ENCODE measurements around the gene ELP5. TPM values are rescaled to one million over a fixed set of nuclear protein-coding genes. Genes with fewer than 3 reads are reported as not detected.
"Not testable (repeated sequence)": the region's sequence is repeated elsewhere in the genome, so short reads cannot be mapped to it uniquely, and the experiment has no call there.

ELP5 gene
- total RNA-seq, 1 donor from 2014 or later: 27.5 TPM

DNA sequence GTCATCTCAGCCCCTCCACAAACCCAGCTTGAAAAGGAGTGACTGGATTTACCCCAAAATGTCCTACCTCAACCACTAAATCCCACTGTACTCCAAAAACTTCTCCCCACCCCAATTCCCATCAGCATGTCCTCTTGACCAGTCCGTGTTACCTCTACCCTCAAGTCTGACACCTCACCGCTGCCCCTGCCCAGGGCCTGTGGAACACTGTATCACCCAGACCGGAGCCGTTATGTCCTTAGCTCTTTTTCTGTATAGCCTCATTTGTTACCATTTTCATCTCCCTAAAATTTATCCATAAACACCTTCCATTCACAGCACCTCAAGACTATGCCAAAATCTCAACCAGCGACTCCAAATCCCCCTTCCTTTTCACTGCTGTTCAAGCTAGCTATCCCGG, 15.2 kb upstream of the ELP5 start:
- no peak for DNase-seq

DNA sequence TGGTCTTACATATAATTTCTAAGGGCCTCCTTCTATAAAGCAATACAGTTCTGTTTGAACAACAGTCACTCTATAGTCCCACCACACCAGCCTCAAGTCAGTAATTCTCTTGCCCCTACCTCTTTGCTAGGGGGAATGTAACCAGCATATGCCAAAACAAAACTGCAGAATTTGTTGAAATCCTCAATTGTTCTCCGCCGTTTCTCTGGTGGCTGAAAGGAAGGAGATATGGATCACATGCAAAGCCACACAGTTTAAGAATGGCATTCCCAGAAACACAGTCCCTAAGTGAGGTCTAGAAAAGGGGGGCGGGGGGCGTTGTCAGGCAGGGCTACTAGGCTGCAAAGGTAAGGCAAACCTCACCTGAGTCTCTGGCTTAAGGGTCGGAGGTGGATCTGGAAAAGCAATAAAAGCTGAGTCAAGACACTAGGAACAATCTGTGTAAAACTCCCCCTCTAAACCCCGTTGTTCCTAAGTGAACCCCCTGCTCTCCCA, 14.7 kb upstream of the ELP5 start:
- DNase-seq: no peak

DNA sequence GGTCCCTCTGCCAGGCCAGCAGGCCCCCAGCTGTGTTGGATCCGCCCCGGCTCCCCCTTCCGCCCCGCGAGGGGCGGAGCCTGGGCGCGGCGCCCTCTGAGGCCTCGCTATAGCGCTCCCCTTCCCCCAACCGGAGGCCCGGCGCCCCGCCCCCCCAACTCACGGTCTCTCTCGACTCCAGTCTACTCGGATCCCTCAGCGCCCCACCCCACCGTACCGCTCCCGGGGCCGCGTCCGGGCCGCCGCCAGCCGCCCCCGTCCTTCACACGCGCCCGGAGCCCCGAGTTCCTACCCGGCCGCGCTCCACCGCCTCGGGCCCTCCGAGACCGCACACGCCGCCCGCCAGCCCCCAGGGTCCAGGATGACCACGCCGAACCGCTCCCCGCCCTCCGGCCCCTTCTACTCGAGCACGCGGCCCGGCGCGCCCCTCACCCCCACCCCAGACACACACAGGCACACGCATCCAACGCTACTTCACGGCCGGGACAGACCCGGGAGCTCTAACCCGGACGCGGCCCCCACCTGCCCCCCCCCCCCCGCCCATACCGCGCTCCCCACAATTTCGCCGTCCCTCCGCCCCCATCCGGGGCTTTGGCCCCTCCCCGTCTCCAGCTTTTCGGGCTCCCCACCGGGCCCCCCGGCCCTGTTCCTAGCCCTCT, 14.1 kb upstream of the ELP5 start:
- peak; percentile 31 for DNase-seq

DNA sequence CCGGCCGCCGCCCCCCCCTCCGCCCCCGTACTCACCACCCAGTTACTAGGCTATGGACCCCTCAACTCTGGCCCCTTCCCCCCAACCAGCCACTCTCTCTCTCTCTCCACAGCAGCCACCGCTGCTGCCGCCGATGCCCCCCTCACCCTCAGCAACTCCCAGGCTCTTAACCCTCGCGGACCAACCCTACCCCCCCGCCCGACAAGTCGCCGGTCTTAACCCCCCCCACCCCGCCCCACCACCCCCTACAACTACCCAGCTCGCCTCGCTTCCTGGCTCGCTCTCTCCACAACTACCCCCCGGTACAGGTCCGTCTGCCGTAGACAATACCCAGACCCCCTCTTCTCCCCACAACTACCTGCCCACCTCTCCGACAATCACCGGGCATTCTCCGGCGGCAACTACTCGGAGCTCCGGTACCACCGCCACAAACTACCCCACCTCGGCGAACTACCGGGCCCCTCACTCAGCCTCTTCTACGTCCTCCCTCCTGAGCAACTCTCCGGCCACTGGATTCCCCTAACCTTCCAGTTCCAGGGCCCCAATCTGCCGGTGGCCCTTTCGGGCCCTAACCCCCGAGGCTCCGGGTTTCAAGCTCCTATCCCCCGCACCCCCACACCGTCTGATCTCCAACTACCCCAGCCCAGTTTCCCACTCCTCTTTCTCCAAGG, 13.5 kb upstream of the ELP5 start:
- DNase-seq: no peak

DNA sequence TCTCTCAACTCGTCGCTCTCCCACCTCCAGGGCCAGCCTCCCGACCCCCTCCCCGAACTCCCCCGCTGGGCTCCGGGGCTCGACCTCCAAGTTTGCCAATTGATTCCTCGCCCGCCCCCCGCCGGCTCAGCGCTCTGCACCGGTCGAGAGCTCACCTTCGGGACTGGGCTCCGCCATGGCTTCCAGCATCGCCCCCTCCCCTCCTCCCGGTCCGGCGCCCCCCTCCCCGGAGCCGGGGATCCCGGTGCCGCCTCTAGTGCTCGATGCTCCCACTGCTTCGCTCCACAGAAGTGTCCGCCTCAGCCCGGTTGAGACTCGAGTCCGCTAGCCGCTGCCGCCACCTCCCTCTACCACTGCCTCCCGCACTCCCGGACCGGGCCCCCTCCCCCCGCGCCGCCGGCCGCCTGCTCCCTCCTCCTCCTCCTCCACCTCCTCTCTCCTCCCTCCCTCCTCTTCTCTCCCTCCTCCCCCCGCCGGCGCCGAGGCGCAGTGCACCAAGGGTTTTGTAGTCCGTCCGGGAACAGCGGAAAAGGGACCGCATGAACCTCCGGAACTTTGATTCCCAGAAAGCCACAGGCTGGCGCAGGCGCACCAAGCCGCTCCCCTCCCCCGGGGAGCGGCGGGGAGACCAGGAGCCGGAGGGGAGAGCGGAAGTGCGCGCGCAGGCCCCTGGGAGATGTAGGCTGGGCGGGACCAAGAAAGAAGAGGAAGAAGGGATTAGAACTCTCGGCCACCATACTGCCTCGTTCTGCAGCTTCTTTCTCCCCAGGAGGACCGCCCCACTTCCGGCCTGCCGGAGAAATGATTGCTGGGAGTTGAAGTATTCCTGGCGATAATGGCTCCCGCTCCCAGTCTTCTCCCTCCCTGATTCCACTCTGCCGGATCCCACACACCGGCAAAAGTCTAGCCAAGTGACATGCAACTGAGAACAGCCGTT, 12.7 kb upstream of the ELP5 start, which contains the start of gene PHF23:
Gene PHF23 (minus strand): TSS at position 367 of the 937 bp plus-strand sequence. CDS start 178 bp downstream, at position 189.
- peak; percentile 99 for DNase-seq

DNA sequence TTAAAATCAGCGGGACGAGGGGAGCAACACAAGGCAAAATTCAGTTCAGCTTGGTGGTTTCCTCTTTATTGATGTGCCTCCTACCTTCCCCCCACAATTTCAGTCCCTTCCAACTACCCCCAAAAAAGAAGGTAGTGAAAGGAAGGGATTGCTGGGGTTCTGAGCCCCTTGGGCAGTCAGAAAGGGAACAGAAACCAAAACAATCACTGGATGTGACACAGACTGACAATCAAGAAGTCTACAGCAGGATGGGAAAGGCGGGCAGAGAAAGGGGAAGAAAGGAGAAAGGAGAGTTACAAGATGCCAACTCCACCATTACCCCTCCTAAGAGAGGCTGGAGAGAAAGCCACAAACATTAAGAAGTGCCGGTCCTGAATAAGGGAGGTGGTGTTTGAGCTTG, 11.6 kb upstream of the ELP5 start:
- DNase-seq: no peak

DNA sequence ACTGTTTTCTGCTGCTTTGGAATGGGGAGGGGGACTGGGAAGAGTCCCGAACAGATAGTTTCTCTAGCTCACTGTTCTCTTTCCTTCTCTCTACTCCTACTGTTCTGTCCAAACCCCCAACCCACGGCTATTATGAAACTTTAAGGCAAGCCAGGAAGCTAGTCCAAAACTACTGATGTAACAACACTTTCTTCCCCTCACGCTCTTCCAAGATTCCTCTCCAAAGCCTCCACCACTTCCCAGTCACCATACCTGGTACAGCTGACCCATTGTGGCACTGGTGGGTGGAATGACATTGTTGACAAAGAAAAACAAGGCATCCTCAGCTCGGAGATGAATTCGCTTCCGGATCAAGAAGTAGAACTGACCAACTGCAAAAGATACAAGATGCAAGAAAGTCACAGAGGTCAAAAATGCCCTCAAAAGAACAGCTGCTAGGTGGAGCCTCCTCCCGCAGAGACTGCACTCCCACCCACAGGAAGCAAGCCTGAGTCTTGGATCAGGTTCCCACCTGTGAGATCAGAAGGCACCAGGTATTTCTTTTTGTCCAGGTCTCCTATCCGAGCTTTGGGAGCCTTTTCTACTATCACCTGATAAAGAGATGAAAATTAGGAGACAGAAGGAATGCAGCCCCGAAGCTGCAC, 10.8 kb upstream of the ELP5 start:
- no peak for DNase-seq

DNA sequence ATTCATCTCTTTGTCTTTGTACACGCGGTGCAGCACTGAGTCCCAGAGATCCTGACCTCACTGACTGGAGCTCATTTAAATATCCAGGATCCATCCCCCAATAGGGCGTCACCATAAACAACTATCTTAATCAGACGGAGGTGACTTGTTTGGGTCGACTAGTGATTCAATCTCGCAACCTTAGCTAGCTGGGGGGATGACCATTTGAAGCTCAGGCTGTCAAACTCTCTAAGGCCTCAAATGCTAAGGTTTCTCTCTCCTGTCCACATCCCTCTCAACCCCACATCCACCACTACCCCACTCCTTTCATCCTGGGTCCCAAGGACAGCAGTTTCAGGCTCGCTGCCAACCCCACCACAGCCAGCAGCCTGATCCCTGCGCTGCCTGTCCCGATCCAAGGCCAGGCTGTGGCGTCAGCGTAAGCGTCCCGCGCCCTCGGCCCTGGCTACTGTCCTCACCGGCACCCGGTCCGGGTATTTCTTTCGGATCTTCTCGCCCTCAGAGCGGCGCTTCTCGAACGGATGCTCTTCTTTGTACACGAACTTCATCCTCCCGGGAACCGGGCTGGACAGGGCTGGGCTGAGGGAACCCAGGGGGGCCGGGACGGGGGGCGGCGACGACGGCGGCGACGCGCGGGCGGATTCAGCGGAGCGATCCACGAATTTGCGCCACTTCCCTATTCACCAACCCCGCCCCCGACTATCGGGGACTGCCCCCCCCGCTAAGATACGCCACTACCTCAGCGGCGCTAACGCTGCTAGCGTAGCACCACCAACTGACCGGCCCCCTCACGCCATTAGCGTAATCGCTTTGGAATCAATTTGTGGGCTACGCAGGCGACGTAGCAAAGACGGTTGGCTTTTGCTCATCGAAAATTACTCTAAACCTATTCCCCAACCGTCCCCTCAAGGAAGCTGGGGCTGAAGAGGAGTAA, 10.0 kb upstream of the ELP5 start, which contains the start of gene GABARAP:
Gene GABARAP (minus strand): TSS at position 667 of the 934 bp plus-strand sequence. CDS start 119 bp downstream, at position 548.
- peak; percentile 98 for DNase-seq

DNA sequence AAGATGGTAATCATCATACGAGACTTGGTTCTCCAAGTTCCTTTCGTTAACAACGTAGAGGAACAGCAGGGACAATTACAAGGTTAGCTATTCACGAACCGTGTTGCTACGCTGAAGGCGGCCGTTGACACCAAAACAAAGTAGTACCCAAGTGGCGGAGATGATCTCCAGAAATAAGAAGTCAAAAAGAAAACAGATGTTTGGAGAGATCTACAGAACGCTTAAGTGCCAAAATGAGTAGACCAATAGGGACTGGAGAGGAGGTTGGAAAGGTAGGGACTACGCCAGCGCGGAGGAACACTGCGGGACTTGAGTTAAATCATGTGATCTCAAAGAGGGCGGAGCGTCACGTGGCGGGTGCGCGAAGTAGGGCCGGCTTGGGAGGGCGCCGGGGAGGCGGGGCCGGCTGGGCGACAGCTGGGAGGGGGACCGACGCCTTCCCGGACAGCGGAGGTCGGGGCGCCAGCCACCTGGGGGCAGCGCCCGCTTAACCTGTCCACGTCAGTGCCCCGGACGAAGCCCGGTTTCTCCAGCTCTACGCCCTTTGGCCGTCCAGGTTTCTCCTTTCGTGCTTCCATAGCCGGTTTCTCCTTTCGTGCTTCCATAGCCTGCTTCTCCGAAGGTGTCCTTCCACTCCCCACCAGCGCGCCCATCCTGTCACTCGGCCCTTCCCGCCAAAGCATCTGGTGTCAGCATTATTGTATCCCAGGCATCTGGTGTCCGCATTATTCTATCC, 9.1 kb upstream of the ELP5 start:
- peak; percentile 98 for DNase-seq

DNA sequence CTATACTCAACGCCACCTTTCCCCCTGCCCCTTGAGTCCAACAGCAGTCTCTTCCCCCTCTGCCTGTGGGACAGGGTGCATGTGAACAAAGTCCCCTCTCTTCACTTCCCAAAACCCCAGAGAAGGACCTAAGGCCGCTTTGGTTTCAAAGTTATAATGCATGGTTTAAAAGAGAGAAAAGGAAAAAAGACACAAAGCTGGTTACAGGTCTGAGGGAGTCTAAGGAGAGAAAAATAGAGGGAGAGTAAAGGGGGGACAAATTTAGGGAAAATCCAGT, 8.6 kb upstream of the ELP5 start:
- no peak for DNase-seq

DNA sequence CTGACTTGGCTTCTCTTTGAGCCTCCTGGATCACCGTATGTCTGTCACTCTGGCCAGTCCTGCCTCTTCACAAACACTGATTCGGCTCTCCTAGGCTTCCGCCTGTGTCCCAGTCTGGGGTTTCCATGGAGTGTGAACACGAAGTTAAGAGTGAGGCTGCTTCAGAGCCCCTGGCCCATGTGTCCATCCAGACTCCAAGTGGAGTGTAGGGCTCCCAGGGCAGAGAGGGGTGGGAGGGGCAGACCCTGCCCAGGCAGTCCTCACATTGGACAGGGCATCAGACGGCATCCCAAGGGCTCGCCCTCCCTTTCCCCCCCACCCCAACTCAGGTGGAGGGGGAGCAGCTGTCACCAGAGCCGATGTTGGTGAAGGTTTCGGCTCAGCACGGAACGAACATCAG, 8.2 kb upstream of the ELP5 start:
- DNase-seq: not testable (repeated sequence)

DNA sequence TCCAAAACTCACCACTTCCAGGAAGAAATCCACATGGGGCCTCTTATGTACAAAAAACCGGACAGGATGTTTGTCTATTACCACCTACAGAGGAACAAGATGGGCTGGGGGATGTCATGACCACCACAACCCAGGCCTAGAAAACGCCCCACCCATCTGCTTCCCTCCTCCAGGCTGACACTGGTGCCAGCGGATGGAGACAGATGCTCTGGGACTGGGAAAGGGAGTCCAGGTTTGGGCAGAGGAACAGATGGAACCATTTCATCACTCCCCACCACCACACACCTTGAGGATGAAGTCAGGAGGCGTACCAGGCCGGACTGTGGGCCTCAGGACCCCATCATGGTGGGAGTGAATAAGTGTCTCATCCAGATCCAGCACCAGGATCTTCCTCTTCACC, 5.2 kb upstream of the ELP5 start:
- DNase-seq: no peak

DNA sequence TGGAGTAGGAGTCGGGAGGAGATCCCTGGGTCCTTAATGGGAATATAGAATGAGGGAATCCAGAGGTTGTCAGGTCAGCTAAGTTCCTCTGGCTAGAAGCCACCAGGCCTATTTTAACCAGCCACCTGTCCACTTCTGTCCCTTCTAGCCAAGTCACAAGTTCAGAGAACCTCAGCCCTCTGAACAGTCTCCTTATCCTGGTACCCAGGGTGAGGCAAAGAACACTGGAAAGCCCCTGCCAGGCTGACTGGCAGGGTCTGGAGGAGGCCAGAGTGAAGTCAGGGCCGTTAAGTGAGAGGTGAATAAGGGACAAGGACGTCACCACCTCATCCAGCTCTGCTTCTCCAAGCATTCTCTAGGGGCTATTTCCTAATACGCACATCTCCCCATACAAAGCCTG, 3.2 kb upstream of the ELP5 start:
- no peak for DNase-seq

DNA sequence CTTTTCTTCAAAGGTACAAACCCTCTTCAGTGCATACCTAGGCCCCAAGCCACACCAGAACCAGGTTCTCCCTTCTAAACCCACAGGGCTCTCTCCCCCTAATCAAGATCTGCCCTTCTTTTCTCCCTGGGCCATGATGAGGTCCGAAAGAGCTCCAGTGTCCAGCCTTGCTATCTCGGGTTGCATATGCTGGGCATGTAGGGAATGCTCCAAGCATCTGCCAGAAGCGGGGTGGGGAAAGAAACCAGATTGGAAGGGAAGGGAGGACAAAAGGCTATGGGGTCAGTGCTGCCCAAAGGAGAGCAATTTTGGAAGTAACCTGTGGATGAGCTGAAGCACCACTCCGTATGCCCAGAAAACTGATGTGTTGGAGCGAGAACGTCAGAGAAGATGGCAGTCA, 2.8 kb upstream of the ELP5 start:
- no peak for DNase-seq

DNA sequence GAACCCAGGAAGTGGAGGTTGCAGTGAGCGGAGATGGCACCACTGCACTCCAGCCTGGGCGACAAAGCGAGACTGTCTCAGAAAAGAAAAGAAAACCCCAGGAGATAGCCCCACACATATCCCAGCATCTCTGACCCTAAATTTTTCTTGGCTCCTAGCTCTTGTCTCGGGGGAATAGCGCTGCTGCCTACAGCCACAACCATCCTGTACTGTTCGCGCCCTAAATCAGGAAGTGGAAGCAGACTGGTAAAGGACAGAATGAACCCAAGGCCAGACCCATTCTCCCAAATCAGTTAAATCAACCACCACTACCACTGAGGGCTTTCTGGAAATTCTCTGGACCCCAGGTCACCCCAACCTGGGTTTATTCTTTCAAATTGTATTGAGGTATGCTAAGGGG, 2.2 kb upstream of the ELP5 start:
- no peak for DNase-seq

DNA sequence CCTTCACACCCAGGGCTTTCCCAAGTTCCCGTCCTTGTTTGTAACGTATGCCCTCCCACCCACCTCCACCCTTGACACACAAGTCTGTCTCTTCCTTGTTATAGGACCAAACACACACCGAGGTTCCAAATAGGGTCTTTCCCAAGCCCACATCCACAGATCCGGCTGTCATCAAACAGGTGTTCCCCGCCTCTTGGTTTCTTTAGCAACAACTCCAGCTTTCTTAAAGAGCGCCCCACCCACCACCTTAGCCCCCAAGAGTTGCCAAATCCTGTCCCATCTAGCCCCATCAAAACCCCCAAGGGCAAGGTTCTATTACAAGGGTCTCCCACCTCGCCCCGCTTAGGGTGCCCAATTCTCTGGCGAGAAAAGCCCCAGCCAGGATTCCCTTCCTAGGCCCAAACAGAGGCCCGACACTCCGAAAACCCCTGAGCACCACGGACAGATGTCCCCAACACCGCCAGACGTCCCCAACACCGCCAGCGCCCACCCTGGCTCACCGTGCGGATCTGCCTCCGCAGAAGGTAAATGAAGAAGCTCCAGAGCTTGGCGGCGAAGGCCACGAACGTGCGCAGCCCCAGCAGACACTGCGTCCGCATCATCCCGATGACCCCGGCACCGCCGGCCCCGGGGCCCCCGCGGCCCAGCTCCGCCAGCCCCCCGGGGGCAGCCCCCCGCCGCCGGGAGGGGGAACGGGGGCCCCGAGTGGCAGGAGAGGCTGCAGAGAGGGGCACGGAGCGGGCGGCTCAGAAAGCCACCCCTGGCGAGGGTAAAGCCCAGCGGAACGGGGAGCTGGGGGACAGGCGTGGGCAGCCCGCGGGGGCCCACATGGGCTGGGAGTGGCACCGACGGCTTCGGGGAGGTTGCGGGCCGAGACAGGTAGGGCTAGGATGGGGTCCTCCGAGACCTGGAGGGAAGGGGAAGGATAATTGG, 1.1 kb upstream of the ELP5 start:
- no peak for DNase-seq

DNA sequence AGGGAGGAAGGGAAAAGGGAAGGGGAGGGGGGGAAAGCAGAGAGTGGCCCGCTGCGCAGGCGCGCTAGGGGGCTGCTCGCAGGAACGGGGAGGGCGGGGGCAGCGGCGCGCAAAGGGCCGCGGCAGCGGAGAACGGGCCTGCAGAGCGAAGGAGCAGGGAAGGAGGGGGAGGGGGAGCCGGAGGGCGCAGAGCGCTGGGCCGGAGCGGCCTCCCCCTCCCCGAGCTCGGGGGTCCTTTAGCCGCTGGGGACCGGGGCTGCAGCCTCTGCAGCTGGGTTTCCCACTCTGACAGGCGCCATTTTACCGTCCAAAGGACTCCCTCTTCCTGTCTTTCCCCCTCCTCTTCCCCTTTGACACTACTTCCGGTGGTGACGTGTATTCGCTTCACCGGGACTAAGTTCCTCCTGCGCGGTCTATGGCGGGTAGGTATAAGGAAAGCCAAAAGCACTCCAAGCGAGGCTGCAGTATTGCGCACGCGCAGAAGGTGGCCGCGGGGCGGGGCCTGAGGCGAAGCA, 297 bp upstream of the ELP5 start, which contains the start of gene CTDNEP1:
Gene CTDNEP1 (minus strand): TSS at position 74 of the 515 bp plus-strand sequence. CDS start 438 bp downstream, outside the sequence.
- DNase-seq: peak; percentile 100

DNA sequence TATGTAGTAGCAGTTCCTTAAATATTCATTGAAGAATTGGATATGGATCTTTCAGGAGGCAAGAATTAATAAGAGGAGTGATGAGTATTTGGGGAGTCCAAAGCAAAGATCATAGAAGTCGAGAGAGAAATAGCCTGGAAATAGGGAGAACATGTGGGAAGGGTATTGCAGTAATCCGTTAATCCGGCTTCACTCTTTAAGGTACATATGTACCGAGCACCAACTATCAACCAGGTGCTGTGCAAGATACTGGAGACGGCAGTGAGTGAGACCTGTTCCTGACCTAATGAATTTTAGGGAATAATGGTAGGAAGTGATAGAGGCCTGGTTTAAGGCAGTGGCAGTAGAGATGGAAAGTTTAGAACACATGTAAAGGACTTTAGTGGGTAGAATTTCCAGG, 1.1 kb downstream of the ELP5 start:
- DNase-seq: no peak

DNA sequence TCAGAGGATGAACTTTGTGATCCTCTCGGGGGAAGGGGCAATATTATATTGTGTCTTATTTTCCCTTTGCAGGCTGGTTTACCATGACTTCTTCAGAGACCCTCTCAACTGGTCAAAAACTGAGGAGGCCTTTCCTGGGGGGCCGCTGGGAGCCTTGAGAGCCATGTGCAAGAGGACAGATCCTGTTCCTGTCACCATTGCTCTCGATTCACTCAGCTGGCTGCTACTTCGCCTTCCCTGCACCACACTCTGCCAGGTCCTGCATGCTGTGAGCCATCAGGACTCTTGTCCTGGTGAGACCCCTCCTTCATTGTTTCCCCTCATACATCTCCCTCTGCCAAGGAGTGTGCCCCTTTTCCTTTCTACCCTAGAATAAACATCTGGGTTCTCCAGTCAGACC, 2.5 kb downstream of the ELP5 start:
- DNase-seq: no peak

Data from skin of body (tissue), 2 donors.